ENCODE data around the gene NOG. TPM values are rescaled to one million over a fixed set of nuclear protein-coding genes. Genes with fewer than 3 reads are reported as not detected.

Gene NOG
- total and polyA plus RNA-seq, 9 donors = 0.05 to 0.99 (median 0.20) TPM; not detected in 4

DNA sequence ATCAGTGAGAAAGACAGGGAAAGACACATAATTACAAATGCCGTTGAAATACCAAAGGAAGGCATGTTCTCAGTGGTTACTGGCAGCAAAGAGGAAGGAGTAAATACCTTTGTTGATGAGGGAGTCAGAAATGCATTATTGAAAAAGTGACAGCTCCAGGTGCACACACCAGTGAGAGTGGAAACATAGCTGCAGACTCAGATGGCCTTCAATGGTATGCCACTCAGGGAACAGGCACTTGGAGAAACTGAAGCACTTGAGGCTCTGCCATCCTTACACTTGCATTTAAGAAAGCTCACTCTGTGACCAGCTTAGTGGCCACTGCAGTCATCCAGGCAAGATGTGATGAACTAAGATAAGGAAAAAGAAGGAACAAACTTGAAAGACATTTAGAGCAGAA lies 29.9 kb downstream of the NOG start:
- WGBS, 3 donors = 60 to 78% (median 62%) methylated on average over 1 of the region's 1 CpG
- H3K4me3 ChIP-seq = no peak overlapping the region
- no peaks in the 10 kb centered on the region for H3K9me3 ChIP-seq
- intact Hi-C loops (cut with DNase I) = no loop called here
- H3K4me1 ChIP-seq (ENCODE audit: insufficient read depth) = no peaks in the 10 kb centered on the region
- no peaks in the 10 kb centered on the region for H3K36me3 ChIP-seq
- no peak for DNase-seq
- H3K27ac ChIP-seq = no peak overlapping the region
- TF ChIP-seq POLR2A (IDR thresholded peaks at IDR 0.05) = no peak
- TF ChIP-seq, protein P1, sequence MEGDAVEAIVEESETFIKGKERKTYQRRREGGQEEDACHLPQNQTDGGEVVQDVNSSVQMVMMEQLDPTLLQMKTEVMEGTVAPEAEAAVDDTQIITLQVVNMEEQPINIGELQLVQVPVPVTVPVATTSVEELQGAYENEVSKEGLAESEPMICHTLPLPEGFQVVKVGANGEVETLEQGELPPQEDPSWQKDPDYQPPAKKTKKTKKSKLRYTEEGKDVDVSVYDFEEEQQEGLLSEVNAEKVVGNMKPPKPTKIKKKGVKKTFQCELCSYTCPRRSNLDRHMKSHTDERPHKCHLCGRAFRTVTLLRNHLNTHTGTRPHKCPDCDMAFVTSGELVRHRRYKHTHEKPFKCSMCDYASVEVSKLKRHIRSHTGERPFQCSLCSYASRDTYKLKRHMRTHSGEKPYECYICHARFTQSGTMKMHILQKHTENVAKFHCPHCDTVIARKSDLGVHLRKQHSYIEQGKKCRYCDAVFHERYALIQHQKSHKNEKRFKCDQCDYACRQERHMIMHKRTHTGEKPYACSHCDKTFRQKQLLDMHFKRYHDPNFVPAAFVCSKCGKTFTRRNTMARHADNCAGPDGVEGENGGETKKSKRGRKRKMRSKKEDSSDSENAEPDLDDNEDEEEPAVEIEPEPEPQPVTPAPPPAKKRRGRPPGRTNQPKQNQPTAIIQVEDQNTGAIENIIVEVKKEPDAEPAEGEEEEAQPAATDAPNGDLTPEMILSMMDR (IDR thresholded peaks at IDR 0.05) = no peak
- TF ChIP-seq EP300 (IDR thresholded peaks at IDR 0.05) = no peak
- no peaks in the 10 kb centered on the region for H3K27me3 ChIP-seq

DNA sequence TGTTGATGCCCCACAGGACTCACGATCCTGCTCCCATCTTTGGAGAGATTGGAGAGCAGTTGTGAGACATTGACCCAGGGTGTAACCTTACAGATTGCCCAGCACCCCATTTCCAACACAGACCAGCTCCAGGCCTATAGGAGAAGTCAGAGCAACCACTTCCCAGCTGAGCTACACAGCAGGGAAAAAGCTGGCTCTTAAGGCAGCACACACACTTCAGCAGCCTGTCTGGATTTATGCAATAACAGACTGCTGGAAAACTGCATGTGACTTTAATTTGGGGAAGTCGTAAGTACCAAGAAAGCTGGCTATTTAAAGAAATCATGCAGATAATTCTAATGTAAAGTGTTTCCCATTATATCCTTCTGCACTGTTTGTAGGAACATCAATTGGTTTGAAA lies 30.8 kb downstream of the NOG start:
- intact Hi-C loops (cut with DNase I) = no loop called here

DNA sequence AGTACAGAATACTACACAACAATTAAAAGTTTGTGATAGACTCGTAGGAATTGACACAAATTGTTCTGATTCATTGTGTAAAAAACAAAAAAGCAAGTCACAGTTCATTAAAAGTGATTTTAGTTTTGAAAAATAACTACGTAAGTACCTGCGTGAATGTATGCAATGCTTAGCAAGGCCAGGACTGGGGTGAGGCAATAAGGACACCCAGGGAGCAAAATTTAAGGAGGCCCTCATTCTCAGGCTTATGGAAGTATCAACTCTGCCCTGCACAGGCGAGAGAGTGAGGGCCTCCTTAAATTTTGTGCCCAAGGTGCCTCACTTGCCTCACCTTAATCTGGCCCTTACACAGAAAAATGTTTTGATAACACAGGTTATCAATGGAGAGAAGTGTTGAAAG lies 31.4 kb downstream of the NOG start:
- Histone ChIP-seq H3K4me1 (ENCODE audit: insufficient read depth) (no peaks in the 10 kb centered on the region), H3K4me3 (no peak overlapping the region), H3K27ac (no peak overlapping the region), H3K27me3 (no peaks in the 10 kb centered on the region), H3K9me3 (no peaks in the 10 kb centered on the region), H3K36me3 (no peaks in the 10 kb centered on the region)
- no peak for TF ChIP-seq EP300 (IDR thresholded peaks at IDR 0.05)
- TF ChIP-seq, protein P1 (IDR thresholded peaks at IDR 0.05) = no peak
- no peak for TF ChIP-seq POLR2A (IDR thresholded peaks at IDR 0.05)
- WGBS, 3 donors = 59 to 75% (median 70%) methylated on average over 4 of the region's 4 CpGs
- no peak for DNase-seq
- intact Hi-C loops (cut with DNase I) = no loop called here

More for the DNA sequence above, 30.8 kb downstream of the NOG start:
- H3K27me3 ChIP-seq = no peaks in the 10 kb centered on the region
- H3K4me1 ChIP-seq (ENCODE audit: insufficient read depth) = no peaks in the 10 kb centered on the region
- WGBS, 3 donors = 41 to 51% (median 42%) methylated on average over 2 of the region's 2 CpGs
- H3K4me3 ChIP-seq = no peak overlapping the region
- H3K27ac ChIP-seq = no peak overlapping the region
- H3K36me3 ChIP-seq = no peaks in the 10 kb centered on the region
- TF ChIP-seq, protein P1 (IDR thresholded peaks at IDR 0.05) = no peak
- TF ChIP-seq EP300 (IDR thresholded peaks at IDR 0.05) = no peak
- TF ChIP-seq POLR2A (IDR thresholded peaks at IDR 0.05) = no peak
- DNase-seq = no peak
- no peaks in the 10 kb centered on the region for H3K9me3 ChIP-seq

DNA sequence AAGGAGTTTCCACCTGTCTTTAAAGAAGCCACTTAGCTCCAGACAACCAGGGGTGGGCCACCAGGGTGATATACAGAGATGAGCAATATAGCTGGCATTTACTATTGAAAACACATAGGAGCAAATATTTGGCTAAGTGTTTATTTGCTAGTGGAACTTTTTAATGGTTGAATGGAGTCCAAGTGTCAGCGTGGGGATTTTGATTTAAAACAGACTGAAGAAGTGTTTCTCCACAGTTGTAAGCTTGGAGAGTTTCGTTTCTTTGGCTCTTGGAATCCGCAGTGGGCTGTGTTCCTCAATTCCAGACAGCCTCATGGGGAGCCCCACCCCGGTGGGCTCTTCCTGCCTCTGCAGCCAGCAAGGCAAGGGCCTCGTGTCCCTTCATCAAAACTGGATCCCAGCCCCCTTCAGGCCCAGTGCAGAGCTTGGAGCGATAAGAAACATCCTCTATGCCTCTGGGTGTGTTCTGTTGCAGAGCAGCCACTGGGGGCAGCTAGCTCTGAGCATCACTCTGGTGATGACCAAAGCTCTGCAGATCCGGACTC lies 36.1 kb downstream of the NOG start:
- Histone ChIP-seq H3K9me3 (no peaks in the 10 kb centered on the region), H3K4me1 (ENCODE audit: insufficient read depth) (no peaks in the 10 kb centered on the region), H3K4me3 (no peak overlapping the region), H3K27ac (no peak overlapping the region), H3K36me3 (no peaks in the 10 kb centered on the region), H3K27me3 (no peaks in the 10 kb centered on the region)
- 2 to 9% (median 5%) methylated on average over 7 of the region's 7 CpGs for whole genome bisulfite sequencing, 3 donors
- intact Hi-C loops (cut with DNase I) = no loop called here
- TF ChIP-seq, protein P1 (IDR thresholded peaks at IDR 0.05) = no peak
- TF ChIP-seq POLR2A (IDR thresholded peaks at IDR 0.05) (no peak), EP300 (IDR thresholded peaks at IDR 0.05) (no peak)
- DNase-seq = no peak

All from ovary (tissue), 9 donors.